Retinal pigment epithelial cell (primary cell): ENCODE measurements around the gene MC1R.
"Not testable (repeated sequence)": the region's sequence is repeated elsewhere in the genome, so short reads cannot be mapped to it uniquely, and the experiment has no call there.

Experiments
- DNase-seq: peaks from one replicate; pipeline ENCODE4 v3.0.0-alpha.2; 2010; ENCODE audit warnings: low read depth
- H3K4me3 ChIP-seq: 2 replicates; pipeline ENCODE4 v1.5.1; 2011; ENCODE audit warnings: mild to moderate bottlenecking, low read length, control low read depth, moderate library complexity
- CTCF ChIP-seq: conservative IDR thresholded peaks from 2 replicates; pipeline ENCODE4 v1.5.1; 2011; ENCODE audit warnings: low read depth, low read length, control low read depth, inconsistent platforms

Gene MC1R

GRCh38 chr16:89966756-89967155 lies 48.1 kb downstream of the MC1R start:
- no peak for TF ChIP-seq CTCF
- DNase-seq = no peak
- H3K4me3 ChIP-seq = no peak overlapping the region

GRCh38 chr16:89967436-89967835 lies 48.8 kb downstream of the MC1R start:
- H3K4me3 ChIP-seq, DNase-seq: not testable (repeated sequence)

GRCh38 chr16:89968074-89968473 lies 49.4 kb downstream of the MC1R start:
- H3K4me3 ChIP-seq, DNase-seq: not testable (repeated sequence)

GRCh38 chr16:89969741-89970410 lies 51.2 kb downstream of the MC1R start:
- no peak for DNase-seq
- no peak for TF ChIP-seq CTCF
- H3K4me3 ChIP-seq = no peak overlapping the region
